ENCODE results near the gene SIPA1L3.

Gene SIPA1L3

GRCh38 chr19:37886571-37886970 lies 20.4 kb upstream of the SIPA1L3 start:
- H3K36me3 ChIP-seq (ENCODE audit: control insufficient read depth, insufficient read depth, low read length) = no peaks in the 10 kb centered on the region
- H3K9me3 ChIP-seq (ENCODE audit: control insufficient read depth, low read length) = no peaks in the 10 kb centered on the region
- peaks cover 8% of the 10 kb centered on the region for H3K27me3 ChIP-seq (ENCODE audit: control insufficient read depth, insufficient read depth, low read length, poor library complexity, severe bottlenecking)
- H3K27ac ChIP-seq (ENCODE audit: insufficient read depth, low read depth, low read length, poor library complexity, severe bottlenecking) = no peak overlapping the region
- no peak overlapping the region for H3K4me3 ChIP-seq (ENCODE audit: insufficient read depth, low read depth, low read length)
- H3K4me1 ChIP-seq (ENCODE audit: control insufficient read depth, insufficient read depth, low read length) = no peaks in the 10 kb centered on the region
- WGBS, 2 experiments = 84 to 87% methylated on average over 1 of the region's 1 CpG

- H3K4me3 ChIP-seq (ENCODE audit: insufficient read depth, low read depth, low read length) = no peak overlapping the region
- 93 to 96% methylated on average over 11 of the region's 11 CpGs for WGBS, 2 experiments
- H3K4me1 ChIP-seq (ENCODE audit: control insufficient read depth, insufficient read depth, low read length) = no peaks in the 10 kb centered on the region
- no peaks in the 10 kb centered on the region for H3K36me3 ChIP-seq (ENCODE audit: control insufficient read depth, insufficient read depth, low read length)
- H3K27ac ChIP-seq (ENCODE audit: insufficient read depth, low read depth, low read length, poor library complexity, severe bottlenecking) = no peak overlapping the region
- H3K27me3 ChIP-seq (ENCODE audit: control insufficient read depth, insufficient read depth, low read length, poor library complexity, severe bottlenecking) = no peaks in the 10 kb centered on the region
- no peaks in the 10 kb centered on the region for H3K9me3 ChIP-seq (ENCODE audit: control insufficient read depth, low read length)
Measured at GRCh38 chr19:37893845-37894575, 13.0 kb upstream of the SIPA1L3 start.

DNA sequence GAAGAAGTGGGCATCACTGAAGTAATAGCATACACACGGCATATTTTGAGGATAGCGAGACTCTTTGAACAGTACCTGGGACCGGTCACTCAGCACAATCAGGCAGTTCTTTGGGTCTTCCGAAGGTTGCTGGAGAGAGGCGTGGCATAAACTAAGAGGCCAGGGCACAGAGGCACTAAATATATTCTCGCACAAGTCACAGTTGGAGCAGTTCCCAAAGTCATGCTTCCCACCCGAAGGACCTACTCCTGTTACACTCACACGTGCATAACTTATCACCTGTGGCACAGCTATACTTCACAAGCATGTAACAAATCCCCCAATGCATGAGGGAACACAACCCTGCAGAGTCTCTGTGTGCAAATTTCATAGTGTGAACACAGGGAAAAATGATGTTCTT lies 10.8 kb upstream of the SIPA1L3 start:
- H3K27me3 ChIP-seq (ENCODE audit: control insufficient read depth, insufficient read depth, low read length, poor library complexity, severe bottlenecking) = no peaks in the 10 kb centered on the region
- no peaks in the 10 kb centered on the region for H3K4me1 ChIP-seq (ENCODE audit: control insufficient read depth, insufficient read depth, low read length)
- H3K4me3 ChIP-seq (ENCODE audit: insufficient read depth, low read depth, low read length) = no peak overlapping the region
- WGBS, 2 experiments = 90 to 92% methylated on average over 8 of the region's 8 CpGs
- H3K9me3 ChIP-seq (ENCODE audit: control insufficient read depth, low read length) = no peaks in the 10 kb centered on the region
- H3K27ac ChIP-seq (ENCODE audit: insufficient read depth, low read depth, low read length, poor library complexity, severe bottlenecking) = no peak overlapping the region
- no peaks in the 10 kb centered on the region for H3K36me3 ChIP-seq (ENCODE audit: control insufficient read depth, insufficient read depth, low read length)

GRCh38 chr19:37899453-37899852 lies 7.6 kb upstream of the SIPA1L3 start:
- H3K36me3 ChIP-seq (ENCODE audit: control insufficient read depth, insufficient read depth, low read length) = no peaks in the 10 kb centered on the region
- WGBS, 2 experiments = 80 to 81% methylated on average over 1 of the region's 1 CpG

DNA sequence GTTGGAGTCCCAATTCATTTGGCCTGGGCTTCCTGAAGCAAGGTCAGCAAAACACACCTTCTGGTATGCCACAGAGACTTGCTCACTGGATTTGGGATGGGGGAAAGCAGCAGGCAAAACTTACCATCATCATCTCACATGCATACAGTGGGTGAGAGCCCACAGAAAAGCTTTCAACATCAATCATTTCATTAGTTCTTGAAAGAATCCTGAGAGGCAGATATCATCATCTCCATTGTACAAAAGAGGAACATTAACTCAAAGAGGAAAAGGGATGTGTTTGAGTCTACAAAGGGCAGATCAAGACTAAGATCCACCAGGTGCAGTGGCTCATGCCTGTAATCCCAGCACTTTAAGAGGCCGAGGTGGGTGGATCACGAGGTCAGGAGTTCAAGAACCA lies 7.0 kb upstream of the SIPA1L3 start:
- Histone ChIP-seq H3K36me3 (ENCODE audit: control insufficient read depth, insufficient read depth, low read length) (no peaks in the 10 kb centered on the region), H3K27ac (ENCODE audit: insufficient read depth, low read depth, low read length, poor library complexity, severe bottlenecking) (no peak overlapping the region), H3K9me3 (ENCODE audit: control insufficient read depth, low read length) (no peaks in the 10 kb centered on the region), H3K4me3 (ENCODE audit: insufficient read depth, low read depth, low read length) (no peak overlapping the region), H3K4me1 (ENCODE audit: control insufficient read depth, insufficient read depth, low read length) (no peaks in the 10 kb centered on the region), H3K27me3 (ENCODE audit: control insufficient read depth, insufficient read depth, low read length, poor library complexity, severe bottlenecking) (no peaks in the 10 kb centered on the region)
- 89 to 90% methylated on average over 2 of the region's 2 CpGs for WGBS, 2 experiments

More at GRCh38 chr19:37899453-37899852, 7.6 kb upstream of the SIPA1L3 start:
- Histone ChIP-seq H3K27me3 (ENCODE audit: control insufficient read depth, insufficient read depth, low read length, poor library complexity, severe bottlenecking) (no peaks in the 10 kb centered on the region), H3K4me3 (ENCODE audit: insufficient read depth, low read depth, low read length) (no peak overlapping the region), H3K9me3 (ENCODE audit: control insufficient read depth, low read length) (no peaks in the 10 kb centered on the region), H3K27ac (ENCODE audit: insufficient read depth, low read depth, low read length, poor library complexity, severe bottlenecking) (no peak overlapping the region), H3K4me1 (ENCODE audit: control insufficient read depth, insufficient read depth, low read length) (no peaks in the 10 kb centered on the region)

DNA sequence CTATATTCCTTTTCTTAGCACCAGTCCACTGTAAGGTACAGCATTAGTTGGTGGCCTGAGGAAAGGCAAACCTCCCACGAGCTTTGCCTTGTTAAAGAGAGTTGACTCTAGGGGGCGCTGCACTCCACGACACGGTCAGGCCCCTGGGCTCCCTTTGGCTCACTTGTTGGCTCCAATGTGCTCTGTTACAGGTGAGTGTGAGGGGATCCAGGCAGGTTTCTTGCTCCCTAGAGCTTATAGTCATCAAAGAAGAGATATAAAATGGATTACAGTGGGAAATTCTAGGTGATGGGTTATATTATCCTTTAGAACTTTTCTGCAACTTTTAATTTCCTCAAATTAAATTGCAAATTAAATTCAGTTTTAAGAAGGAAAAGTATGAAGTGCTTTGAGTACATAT lies 4.3 kb upstream of the SIPA1L3 start:
- WGBS, 2 experiments = 1 to 3% methylated on average over 4 of the region's 4 CpGs
- H3K36me3 ChIP-seq (ENCODE audit: control insufficient read depth, insufficient read depth, low read length) = no peaks in the 10 kb centered on the region
- no peaks in the 10 kb centered on the region for H3K9me3 ChIP-seq (ENCODE audit: control insufficient read depth, low read length)
- H3K4me3 ChIP-seq (ENCODE audit: insufficient read depth, low read depth, low read length) = no peak overlapping the region
- peaks cover under 1% of the 10 kb centered on the region for H3K4me1 ChIP-seq (ENCODE audit: control insufficient read depth, insufficient read depth, low read length)
- no peaks in the 10 kb centered on the region for H3K27me3 ChIP-seq (ENCODE audit: control insufficient read depth, insufficient read depth, low read length, poor library complexity, severe bottlenecking)
- H3K27ac ChIP-seq (ENCODE audit: insufficient read depth, low read depth, low read length, poor library complexity, severe bottlenecking) = no peak overlapping the region

GRCh38 chr19:37903096-37903495 lies 3.9 kb upstream of the SIPA1L3 start:
- Histone ChIP-seq H3K36me3 (ENCODE audit: control insufficient read depth, insufficient read depth, low read length) (no peaks in the 10 kb centered on the region), H3K4me3 (ENCODE audit: insufficient read depth, low read depth, low read length) (no peak overlapping the region), H3K27me3 (ENCODE audit: control insufficient read depth, insufficient read depth, low read length, poor library complexity, severe bottlenecking) (no peaks in the 10 kb centered on the region), H3K9me3 (ENCODE audit: control insufficient read depth, low read length) (no peaks in the 10 kb centered on the region), H3K27ac (ENCODE audit: insufficient read depth, low read depth, low read length, poor library complexity, severe bottlenecking) (no peak overlapping the region), H3K4me1 (ENCODE audit: control insufficient read depth, insufficient read depth, low read length) (peaks cover 5% of the 10 kb centered on the region)
- WGBS, 2 experiments = 87 to 95% methylated on average over 2 of the region's 2 CpGs

GRCh38 chr19:37905946-37906868 lies 801 bp upstream of the SIPA1L3 start, which contains the start of gene WDR87:
Gene WDR87, minus strand, starts transcription at chr19:37906594. Its CDS starts 8,355 bp downstream, at chr19:37898239.
- Histone ChIP-seq H3K27me3 (ENCODE audit: control insufficient read depth, insufficient read depth, low read length, poor library complexity, severe bottlenecking) (no peaks in the 10 kb centered on the region), H3K36me3 (ENCODE audit: control insufficient read depth, insufficient read depth, low read length) (no peaks in the 10 kb centered on the region), H3K4me1 (ENCODE audit: control insufficient read depth, insufficient read depth, low read length) (peaks cover 11% of the 10 kb centered on the region), H3K27ac (ENCODE audit: insufficient read depth, low read depth, low read length, poor library complexity, severe bottlenecking) (peak within 1 kb of the TSS; percentile 53), H3K9me3 (ENCODE audit: control insufficient read depth, low read length) (no peaks in the 10 kb centered on the region), H3K4me3 (ENCODE audit: insufficient read depth, low read depth, low read length) (peak within 1 kb of the TSS; percentile 96)
- 6% methylated on average over 63 of the region's 63 CpGs for WGBS, 2 experiments

GRCh38 chr19:37907735-37908455 lies 887 bp downstream of the SIPA1L3 start:
- Histone ChIP-seq H3K36me3 (ENCODE audit: control insufficient read depth, insufficient read depth, low read length) (no peaks in the 10 kb centered on the region), H3K9me3 (ENCODE audit: control insufficient read depth, low read length) (no peaks in the 10 kb centered on the region), H3K4me1 (ENCODE audit: control insufficient read depth, insufficient read depth, low read length) (peaks cover 11% of the 10 kb centered on the region), H3K27me3 (ENCODE audit: control insufficient read depth, insufficient read depth, low read length, poor library complexity, severe bottlenecking) (no peaks in the 10 kb centered on the region), H3K4me3 (ENCODE audit: insufficient read depth, low read depth, low read length) (peak overlapping the region; percentile 96), H3K27ac (ENCODE audit: insufficient read depth, low read depth, low read length, poor library complexity, severe bottlenecking) (no peak overlapping the region)
- 35 to 40% methylated on average over 12 to 13 of the region's 13 CpGs for WGBS, 2 experiments
